HG03571 (cell line): ENCODE results near the gene NCOA1.
"Not testable (repeated sequence)": the region's sequence is repeated elsewhere in the genome, so short reads cannot be mapped to it uniquely, and the experiment has no call there.

ENCODE experiments used
- ATAC-seq: cut with Tn5 transposase; IDR thresholded peaks from one replicate; pipeline ENCODE4 v1.9.1; 2021; ENCODE audit not compliant: unreplicated experiment

Gene NCOA1

DNA sequence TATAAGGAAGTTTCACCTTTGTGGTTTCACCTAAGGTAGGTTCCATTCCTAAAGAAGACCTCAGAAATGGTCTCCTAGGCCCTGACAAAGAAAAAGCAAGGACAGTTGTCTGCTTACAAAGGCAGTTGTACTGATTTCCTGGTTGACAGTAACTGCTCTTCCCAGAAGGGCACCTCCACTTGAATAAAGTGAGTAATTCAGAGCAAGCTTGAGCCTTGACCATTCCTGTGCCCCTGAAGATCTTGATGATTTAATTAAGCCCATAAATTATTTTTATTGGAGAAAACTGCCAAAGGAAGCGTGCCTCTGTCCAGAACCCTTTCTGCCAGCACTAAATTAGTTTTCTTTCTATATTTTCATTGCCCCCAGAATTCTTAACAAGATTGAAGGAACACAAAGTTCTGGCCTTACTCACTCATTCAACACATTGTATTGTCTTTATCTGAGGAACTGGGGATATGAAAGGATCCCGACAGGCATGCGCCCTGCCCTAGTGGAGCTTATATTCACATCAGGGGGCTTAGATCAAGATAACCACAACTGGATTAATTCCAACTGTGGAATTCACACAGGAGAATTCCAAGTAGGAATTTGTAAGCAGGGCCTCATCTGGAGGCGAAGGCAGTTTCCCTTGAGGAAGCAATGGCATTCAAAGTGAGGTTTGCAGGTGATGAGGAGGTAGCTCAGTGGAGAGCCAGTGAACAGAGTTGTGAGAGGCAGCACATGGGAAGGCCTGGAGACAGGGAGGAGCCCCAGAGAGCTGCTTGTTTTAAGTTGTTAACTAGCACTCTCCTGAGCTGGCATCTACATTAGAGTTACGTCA, 280.9 kb downstream of the NCOA1 start:
- no peak for ATAC-seq

DNA sequence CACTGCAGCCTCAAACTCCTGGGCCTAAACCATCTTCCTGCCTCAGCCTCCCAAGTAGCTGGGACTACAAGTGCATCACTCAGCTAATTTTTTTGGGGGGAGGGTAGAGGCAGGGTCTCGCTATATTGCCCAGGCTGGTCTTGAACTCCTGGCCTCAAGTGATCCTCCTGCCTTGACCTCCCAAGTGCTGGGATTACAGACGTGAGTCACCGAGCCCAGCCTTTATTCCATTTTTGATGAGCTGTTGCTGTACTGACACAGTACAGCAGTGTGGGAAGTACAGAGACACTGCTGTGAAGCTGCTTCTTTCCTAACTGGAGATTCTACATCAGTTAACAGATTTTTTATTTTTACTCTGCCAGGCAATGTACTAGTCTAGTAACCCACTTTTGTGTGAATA, 283.3 kb downstream of the NCOA1 start:
- no peak for ATAC-seq

DNA sequence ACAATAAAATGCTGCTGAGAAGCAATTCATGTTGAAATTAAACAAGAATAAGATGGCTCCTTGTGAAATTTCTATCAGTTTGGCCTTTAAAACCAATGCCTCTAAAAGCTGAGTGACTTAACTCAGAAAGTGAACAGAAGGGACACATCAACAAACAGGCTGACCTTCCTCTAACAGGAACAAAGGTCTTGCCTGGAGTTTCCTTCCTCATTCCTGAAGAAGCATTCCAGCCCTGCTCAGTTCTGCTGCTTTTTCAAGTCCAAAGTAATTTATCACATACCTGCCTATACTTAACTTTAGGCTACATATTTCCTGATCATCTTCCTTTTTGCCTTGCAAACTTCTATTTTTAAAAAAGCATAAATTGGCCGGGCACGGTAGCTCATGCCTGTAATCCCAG, 288.1 kb downstream of the NCOA1 start:
- no peak for ATAC-seq

DNA sequence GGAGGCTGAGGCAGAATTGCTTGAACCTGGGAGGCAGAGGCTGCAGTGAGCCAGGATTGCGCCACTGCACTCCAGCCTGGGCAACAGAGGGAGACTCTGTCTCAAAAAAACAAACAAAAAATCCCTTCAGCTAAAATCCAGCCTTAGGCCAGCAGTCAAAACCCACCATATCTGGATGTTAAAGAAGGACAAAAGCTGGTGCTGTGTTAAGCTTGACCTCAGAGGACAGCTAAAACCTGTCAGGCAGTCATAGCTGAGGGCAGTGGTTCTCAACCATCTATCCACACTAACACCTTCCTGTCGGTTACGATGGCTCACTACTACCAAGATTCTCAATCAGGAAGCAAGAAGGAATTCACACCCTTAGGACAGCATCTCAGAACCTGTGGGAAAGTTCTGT, 292.6 kb downstream of the NCOA1 start:
- no peak for ATAC-seq

DNA sequence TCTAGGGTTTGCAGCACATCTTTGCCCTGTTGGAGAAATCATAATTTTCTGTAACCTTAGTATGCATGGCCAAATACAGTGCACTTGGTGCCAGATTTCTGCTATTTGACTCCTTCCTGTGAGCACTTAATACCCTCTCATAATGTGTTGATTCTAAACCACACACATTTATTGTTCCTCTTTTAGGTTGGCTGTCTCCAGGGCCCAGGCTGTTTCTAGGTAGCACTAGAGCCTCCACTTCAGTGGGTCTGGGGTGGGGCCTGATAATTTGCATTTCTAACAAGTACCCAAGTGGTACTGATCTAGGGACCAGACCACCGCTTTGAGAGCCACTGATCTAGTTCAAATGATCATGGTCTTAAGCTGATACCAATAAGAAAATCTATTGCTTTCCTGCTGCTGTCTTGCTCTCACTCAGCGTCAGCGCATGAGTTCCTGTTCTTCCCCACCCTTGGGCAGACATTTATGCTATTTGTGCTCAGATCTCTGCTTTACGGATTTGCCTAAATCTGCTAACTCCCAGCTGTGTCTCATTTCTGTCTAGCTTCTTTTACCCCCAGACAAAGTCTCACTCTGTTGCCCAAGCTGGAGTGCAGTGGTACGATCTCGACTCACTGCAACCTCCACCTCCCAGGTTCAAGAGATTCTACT, 294.7 kb downstream of the NCOA1 start:
- peak; percentile 85 for ATAC-seq

DNA sequence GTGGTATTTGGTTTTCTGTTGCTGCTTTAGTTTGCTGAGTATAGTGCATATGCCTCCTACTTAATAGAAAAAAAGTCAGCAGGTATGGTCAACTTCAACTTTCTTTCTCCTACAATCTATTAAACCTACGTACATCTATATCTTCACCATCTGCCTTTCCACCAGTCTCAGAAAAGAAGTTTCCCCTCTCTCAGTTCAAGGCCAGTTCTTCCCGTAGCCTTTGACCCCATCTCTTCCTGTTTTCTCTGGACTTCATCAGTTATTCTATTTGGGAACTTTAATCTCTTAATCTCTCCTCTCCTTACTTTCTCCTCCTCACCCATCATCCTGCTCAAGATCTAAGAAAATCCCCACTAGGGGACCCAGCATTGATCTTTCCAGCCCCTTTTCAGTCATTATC, 296.5 kb downstream of the NCOA1 start:
- no peak for ATAC-seq

DNA sequence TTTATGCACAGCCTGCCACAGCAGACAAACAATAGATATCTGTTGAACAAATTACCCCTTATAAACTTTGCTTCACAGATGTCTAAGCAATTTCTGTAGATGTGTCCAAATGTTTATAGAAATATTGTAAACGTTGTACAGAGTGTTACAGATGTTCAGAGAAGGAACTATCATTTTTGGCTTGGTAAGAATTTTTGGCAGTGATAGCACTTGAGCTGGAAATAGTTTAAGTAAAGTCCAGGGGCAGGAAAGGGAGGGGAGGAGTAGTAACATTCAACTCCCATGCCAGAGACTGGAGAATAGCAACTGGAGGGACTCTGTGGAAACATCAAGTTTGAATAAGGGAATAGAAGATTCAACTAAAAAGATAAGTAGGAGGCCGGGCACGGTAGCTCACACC, 297.8 kb downstream of the NCOA1 start:
- ATAC-seq: no peak

DNA sequence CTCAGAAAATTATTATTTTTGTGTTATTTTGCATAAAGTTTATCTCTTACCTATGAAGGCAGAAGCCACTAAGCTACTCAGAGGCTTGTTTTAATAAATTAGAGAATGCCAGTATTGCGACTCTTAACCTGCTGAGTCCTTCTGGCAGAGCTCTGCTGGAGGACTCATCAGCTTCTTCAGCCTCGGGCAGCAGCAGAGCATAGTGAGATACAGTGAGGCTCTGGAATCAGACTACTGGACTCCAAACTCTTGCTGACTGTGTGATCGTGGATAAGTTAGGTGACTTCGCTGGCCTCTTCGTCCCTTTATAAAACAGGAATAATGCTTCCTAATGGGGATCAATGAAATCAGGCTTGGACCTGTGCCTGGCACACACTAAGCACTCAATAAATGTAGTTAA, 300.4 kb downstream of the NCOA1 start:
- ATAC-seq: no peak

DNA sequence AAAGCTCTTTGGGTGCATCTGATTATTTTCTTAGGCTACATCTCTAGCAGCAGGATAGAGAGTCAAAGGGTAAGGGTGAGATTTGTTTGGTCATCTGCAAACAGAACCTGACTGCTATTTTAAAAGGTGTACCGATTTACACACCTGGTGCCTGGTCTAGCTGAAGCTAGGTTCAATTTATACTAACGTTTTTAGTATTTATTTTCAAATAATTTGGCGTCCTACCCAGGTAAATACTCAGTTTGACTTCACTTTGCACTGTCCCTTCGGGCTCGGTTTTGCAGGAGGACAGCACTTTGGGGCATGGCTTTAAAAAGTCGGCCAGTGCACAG, 301.5 kb downstream of the NCOA1 start:
- ATAC-seq: peak; percentile 3

DNA sequence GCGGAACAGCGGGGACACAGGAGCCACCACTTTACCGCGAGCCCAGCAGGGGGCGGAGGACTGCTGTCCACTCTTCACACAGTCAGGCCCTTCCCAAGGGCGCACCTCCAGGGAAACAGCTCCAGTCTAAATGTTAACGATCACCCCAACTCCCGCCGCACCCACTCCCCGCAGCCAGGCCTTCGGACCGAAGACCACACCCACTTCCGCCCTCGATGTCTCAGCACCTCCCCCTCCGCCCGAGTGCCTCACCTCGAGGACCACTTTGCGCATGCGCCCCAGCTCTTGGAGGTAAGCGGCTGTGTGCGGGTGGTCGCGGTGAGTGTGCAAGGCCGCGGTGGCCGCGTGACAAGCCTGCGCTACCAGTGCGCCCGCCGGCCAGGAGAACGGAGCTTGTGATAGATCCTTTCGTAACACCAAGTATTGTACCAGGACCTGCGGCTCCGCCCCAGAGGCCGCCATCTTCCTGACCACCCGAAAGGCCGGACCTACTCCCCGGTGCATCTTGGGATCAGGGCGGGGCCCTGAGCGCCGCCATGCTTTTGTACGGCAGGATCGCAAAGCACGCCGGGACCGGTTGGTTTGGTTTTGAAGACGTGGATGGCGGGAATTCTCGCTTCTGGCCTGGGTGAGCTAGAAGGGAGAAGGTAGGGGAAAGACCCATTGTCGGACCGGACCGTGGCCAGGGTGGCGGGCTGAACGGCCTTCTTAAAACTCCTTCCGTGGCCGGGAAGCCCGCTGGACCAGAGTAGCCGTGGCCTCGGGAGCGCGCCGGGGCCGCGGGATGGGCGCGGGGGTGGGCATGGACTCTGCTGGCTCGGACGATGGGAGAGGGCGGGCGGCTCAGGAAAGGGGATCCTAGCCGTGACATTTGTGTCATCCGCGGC, 302.1 kb downstream of the NCOA1 start, which contains the start of the genes CENPO and PTRHD1:
TSS of gene CENPO (plus strand) at position 552 of the 887 bp plus-strand sequence. CDS start 495 bp downstream, outside the sequence.
TSS of gene PTRHD1 (minus strand) at position 518 of the 887 bp plus-strand sequence. CDS start at position 504, 14 bp downstream.
- peak; percentile 88 for ATAC-seq

DNA sequence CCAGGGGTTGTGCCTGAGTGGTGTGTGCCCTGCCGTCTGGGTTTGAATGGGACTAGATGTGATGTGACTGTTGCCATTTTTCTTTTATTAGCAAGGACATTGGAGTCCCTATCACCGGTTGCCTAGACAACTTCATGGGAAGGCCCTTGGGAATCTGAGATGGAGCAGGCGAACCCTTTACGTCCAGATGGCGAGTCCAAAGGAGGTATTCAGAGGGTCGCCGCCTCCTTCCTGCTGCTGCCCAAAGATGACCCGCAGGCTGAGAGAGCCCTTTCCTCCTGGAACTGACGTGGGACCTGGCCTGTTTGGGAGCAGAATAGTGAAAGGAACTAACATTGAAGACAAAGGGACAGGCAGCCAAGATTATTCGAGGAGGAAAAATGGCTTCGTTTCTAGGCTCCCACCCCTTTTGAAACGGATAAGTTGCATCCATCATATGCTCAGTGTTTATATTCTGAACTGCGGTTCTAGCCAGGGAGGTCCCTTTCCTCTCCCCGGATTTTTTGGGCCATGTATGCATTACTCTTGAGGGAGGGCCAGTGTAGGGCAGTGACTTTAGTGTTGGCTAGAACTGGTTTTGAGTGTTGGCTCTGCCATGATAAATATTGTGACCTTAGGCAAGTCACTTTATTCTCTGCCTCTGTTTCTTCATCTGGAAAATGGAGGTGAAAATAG, 302.8 kb downstream of the NCOA1 start:
- no peak for ATAC-seq

DNA sequence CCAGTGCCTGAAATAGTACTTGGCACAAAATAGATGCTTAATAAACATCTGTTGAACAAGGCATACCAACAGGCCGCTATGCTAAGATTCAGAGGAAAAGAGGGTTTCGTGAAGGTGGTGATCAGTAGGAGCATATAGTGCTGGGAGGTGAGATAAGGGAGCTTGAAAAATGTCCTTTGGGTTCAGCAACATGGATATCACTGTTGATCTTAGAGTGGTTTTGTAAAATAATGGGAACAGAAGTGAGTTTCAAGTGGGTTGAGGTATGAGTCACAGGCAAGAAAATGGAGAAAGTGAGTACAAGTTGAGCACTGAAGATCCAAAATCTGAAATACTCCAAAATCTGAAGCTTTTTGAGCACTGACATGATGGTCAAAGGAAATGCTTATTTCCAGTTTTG, 306.6 kb downstream of the NCOA1 start:
- ATAC-seq: no peak

DNA sequence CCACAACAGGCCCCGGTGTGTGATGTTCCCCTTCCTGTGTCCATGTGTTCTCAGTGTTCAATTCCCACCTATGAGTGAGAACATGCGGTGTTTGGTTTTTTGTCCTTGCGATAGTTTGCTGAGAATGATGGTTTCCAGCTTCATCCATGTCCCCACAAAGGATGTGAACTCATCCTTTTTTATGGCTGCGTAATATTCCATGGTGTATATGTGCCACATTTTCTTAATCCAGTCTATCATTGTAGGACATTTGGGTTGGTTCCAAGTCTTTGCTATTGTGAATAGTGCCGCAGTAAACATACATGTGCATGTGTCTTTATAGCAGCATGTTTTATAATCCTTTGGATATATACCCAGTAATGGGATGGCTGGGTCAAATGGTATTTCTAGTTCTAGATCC, 309.4 kb downstream of the NCOA1 start:
- not testable (repeated sequence) for ATAC-seq

DNA sequence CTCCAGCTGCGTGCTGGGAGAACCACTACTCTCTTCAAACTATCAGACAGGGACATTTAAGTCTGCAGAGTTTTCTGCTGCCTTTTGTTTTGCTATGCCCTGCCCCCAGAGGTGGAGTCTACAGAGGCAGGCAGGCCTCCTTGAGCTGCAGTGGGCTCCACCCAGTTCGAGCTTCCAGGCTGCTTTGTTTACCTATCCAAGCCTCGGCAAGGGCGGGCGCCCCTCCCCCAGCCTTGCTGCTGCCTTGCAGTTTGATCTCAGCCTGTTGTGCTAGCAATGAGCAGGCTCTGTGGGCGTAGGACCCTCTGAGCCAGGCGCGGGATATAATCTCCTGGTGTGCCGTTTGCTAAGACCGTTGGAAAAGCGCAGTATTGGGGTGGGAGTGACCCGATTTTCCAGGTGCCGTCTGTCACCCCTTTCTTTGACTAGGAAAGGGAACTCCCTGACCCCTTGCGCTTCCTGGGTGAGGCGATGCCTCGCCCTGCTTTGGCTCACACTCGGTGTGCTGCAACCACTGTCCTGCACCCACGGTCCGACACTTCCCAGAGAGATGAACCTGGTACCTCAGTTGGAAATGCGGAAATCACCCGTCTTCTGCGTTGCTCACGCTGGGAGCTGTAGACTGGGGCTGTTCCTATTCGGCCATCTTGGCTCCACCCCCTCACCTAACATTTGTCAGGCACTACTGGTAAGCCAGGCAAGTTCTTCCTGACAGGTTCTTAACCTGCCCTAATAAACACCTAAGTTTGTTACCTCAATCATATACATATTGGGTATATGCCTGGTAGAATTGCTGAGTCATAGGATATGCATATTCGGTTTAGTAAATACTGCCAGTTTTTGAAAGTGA, 315.0 kb downstream of the NCOA1 start:
- ATAC-seq: not testable (repeated sequence)

DNA sequence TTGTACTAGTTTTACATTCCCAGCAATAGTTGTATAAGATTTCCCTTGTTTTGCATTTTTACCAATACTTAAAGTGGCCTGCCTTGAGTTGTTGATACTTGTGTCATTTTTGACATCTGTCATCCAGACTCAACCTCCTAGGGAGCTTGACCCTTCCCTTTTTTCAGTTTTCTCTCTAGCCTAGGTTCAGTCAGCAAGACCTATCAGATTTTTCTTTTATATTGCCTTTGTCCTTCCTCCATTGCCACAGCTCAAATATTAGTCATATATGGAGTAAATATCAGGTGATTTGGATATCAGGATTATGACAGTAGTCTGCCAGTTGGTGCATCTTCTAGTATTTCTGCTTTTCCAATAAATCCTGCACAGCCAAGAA, 315.6 kb downstream of the NCOA1 start:
- ATAC-seq: no peak

DNA sequence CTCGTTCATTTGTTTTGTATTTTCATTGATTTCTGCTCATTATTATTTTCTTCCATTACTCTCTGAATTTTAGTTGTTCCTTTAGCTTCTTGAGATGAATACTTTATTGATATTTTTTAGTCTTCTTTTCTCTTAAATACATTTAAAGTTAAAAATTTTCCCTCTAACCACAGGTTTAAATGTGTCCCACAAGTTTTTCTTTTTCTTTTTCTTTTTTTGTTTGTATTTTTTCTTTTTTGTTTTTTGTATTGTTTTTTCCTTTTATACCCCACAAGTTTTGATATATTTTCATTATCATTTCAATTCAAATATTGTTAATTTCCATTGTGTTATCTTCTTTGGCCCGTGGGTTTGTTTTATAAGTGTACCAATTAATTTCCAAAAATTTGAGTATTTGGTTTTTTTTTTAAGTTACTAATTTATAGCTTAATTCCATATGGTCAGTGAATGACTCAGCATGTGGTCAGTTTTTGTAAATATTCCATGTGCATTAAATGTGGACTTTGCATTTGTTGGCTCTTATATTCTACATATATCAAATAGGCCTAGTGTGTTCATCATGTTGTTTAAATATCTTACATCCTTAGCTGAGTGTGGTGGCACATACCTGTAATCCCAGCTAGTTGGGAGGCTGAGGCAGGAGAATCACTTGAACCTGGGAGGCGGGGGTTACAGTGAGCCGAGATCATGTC, 318.4 kb downstream of the NCOA1 start:
- ATAC-seq: no peak

DNA sequence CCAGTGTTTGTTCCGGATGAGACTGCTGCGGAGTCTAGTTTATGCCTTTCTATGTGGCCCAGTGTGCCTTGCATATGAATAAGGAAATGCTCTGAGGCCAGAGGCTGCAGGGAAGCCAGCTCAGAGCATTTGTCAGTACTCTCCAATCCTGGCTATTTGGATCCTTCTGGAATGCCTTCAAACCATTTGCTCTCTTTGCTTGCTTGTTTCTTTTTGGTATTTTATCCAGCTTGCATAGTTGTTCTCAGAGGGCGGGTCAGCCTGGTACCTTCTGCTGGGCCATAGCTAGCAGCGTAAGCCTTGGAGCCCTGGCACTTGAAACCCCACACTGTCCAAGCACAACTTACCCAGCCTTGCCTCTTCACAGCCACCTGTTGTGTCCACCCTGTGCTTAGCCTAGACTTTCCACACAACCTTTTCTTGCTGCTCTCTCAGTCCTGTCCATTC, 322.7 kb downstream of the NCOA1 start:
- ATAC-seq: no peak

DNA sequence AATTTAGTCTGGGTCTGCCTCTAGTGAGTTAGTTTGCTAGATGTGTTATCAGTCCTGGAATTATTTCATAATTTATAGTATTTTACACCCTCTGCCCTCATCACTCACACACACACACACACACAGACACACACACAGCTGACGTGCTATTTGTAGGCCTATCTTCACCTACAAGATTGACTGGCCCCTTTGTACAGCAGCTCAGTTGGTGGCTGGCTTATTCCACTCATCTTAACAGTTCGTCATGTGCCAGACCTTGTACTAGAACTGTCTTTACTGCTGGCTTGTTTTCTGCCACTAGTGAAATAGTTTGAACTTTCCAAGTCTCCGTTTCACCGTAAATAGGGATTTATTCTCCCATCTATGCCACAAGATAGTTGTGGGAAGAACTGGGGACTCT, 323.5 kb downstream of the NCOA1 start:
- no peak for ATAC-seq

DNA sequence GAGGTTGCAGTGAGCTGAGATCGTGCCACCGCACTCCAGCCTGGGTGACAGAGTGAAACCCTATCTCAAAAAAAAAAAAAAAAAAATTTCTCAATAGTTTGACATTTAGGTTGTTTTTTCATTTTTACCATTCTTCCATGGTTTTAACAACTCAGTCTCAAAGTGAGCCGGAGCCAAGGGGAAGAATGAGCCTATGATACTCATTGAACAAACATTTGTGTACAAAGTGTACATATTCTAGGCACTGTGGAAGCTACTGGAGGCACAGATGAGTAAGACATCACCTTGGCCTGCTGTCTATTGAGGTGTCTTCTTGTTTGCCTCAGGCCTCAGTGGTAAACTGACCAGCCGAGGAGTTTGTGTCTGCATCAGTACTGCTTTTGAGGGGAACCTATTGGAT, 324.1 kb downstream of the NCOA1 start:
- ATAC-seq: no peak
